BLaER1 (cell line): Measurements from ENCODE around the gene LENG9.
A peak's percentile ranks its signal among the peaks of the same experiment; 100 is the strongest.

ENCODE experiments used
- H3K27ac ChIP-seq: shearing (Covaris generic); formaldehyde crosslinking; 2 replicates; pipeline ENCODE4 v1.8.1; 2022
- H3K27me3 ChIP-seq: shearing (Covaris generic); formaldehyde crosslinking; 2 replicates; pipeline ENCODE4 v1.8.1; 2022
- H3K36me3 ChIP-seq: shearing (Covaris generic); formaldehyde crosslinking; 2 replicates; pipeline ENCODE4 v1.8.1; 2022
- H3K4me1 ChIP-seq: shearing (Covaris generic); formaldehyde crosslinking; 2 replicates; pipeline ENCODE4 v1.8.1; 2022
- H3K4me2 ChIP-seq: shearing (Covaris generic); formaldehyde crosslinking; 2 replicates; pipeline ENCODE4 v1.8.1; 2022
- H3K4me3 ChIP-seq: shearing (Covaris generic); formaldehyde crosslinking; 2 replicates; pipeline ENCODE4 v1.8.1; 2022
- H3K9ac ChIP-seq: shearing (Covaris generic); formaldehyde crosslinking; 2 replicates; pipeline ENCODE4 v1.8.1; 2022
- H3K9me3 ChIP-seq: shearing (Covaris generic); formaldehyde crosslinking; 2 replicates; pipeline ENCODE4 v1.8.1; 2022
- H4K20me1 ChIP-seq: shearing (Covaris generic); formaldehyde crosslinking; 2 replicates; pipeline ENCODE4 v1.8.1; 2022
- Cebpa-rat ChIP-seq: shearing (Covaris generic); IDR thresholded peaks from 2 replicates; pipeline ENCODE4 v1.8.1; 2022

Gene LENG9

GRCh38 chr19:54430306-54431254 is 33.0 kb downstream of the LENG9 start:
- H4K20me1 ChIP-seq, result peaks cover 12% of the 10 kb centered on the region
- H3K4me3 ChIP-seq, result peak overlapping the region; percentile 64
- peak overlapping the region; percentile 89 for H3K4me2 ChIP-seq

GRCh38 chr19:54429545-54430227 is 33.9 kb downstream of the LENG9 start:
- TF ChIP-seq Cebpa-rat, result no peak
- peaks cover 12% of the 10 kb centered on the region for H4K20me1 ChIP-seq
- H3K9ac ChIP-seq, result 0 out of 2 replicates have a peak overlapping the region, but pooled peaks have one; percentile 63
- peaks cover 17% of the 10 kb centered on the region for H3K36me3 ChIP-seq
- peak overlapping the region; percentile 64; the same call in 1 of the 2 replicates for H3K4me3 ChIP-seq
- 0 out of 2 replicates have a peak overlapping the region, but pooled peaks have one; percentile 13 for H3K27ac ChIP-seq
- peak overlapping the region; percentile 89 for H3K4me2 ChIP-seq
- H3K4me1 ChIP-seq, result peaks cover 57% of the 10 kb centered on the region
- no peaks in the 10 kb centered on the region for H3K27me3 ChIP-seq
- no peaks in the 10 kb centered on the region for H3K9me3 ChIP-seq

More at GRCh38 chr19:54430306-54431254, 33.0 kb downstream of the LENG9 start:
- no peaks in the 10 kb centered on the region for H3K27me3 ChIP-seq
- H3K27ac ChIP-seq, result 0 out of 2 replicates have a peak overlapping the region, but pooled peaks have one; percentile 35
- H3K4me1 ChIP-seq, result peaks cover 63% of the 10 kb centered on the region
- peaks cover 25% of the 10 kb centered on the region for H3K36me3 ChIP-seq
- peak overlapping the region; percentile 63 for H3K9ac ChIP-seq
- H3K9me3 ChIP-seq, result no peaks in the 10 kb centered on the region
- no peak for TF ChIP-seq Cebpa-rat

DNA sequence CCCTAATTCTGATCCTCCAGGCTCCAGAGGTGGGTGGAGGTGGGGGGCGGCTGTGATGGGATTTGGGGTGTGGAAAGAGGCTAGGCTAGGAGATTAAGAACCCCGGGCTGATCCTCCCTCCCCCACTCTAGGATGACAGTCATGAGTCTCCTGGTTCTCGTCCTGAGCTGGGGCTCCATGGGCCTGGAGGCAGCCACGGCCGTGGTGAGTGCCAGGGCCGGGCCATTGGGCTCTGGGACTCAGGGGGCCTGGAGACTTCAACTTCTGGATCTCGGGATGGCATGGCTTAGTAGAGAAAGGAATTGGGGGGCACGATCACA is 34.4 kb downstream of the LENG9 start:
- no peaks in the 10 kb centered on the region for H3K9me3 ChIP-seq
- H3K4me1 ChIP-seq, result peaks cover 52% of the 10 kb centered on the region
- H3K4me3 ChIP-seq, result no peak overlapping the region
- H4K20me1 ChIP-seq, result peaks cover 12% of the 10 kb centered on the region
- peaks cover 17% of the 10 kb centered on the region for H3K36me3 ChIP-seq
- H3K27ac ChIP-seq, result no peak overlapping the region
- 0 out of 2 replicates have a peak overlapping the region, but pooled peaks have one; percentile 89 for H3K4me2 ChIP-seq
- H3K9ac ChIP-seq, result no peak overlapping the region
- H3K27me3 ChIP-seq, result no peaks in the 10 kb centered on the region
- no peak for TF ChIP-seq Cebpa-rat

- Histone ChIP-seq H3K4me1 (peaks cover 50% of the 10 kb centered on the region), H3K36me3 (peaks cover 16% of the 10 kb centered on the region; the same call in 1 of the 2 replicates), H3K9ac (no peak overlapping the region), H3K27ac (no peak overlapping the region), H3K4me2 (peak overlapping the region; percentile 60; the same call in 1 of the 2 replicates), H3K27me3 (no peaks in the 10 kb centered on the region), H4K20me1 (peaks cover 12% of the 10 kb centered on the region), H3K9me3 (no peaks in the 10 kb centered on the region), H3K4me3 (no peak overlapping the region)
- no peak for TF ChIP-seq Cebpa-rat
Observed at GRCh38 chr19:54428323-54429175, 35.0 kb downstream of the LENG9 start.

DNA sequence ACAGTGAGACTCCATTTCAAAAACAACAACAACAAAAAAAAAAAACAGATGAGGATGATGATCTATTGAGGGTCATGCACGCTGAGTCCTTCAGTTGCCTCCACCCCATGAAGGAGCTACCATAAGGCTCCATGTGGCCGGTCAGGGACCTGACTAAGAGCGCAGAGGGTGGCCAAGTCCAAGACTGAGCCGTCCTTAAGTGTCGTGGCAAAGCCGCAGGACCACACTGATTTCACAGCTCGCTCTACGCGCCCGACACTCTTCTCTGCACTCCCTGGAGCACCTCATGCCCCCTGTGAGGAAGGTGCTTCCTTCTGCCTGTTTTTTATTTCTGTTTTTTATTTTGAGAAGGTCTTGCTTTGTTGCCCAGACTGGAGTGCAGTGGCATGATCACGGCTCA is 36.0 kb downstream of the LENG9 start:
- Histone ChIP-seq H3K27ac (no peak overlapping the region), H4K20me1 (peaks cover 12% of the 10 kb centered on the region), H3K36me3 (peaks cover 13% of the 10 kb centered on the region; the same call in 1 of the 2 replicates), H3K4me3 (no peak overlapping the region), H3K9me3 (no peaks in the 10 kb centered on the region), H3K27me3 (no peaks in the 10 kb centered on the region), H3K4me2 (peak overlapping the region; percentile 60), H3K4me1 (peaks cover 50% of the 10 kb centered on the region), H3K9ac (no peak overlapping the region)
- no peak for TF ChIP-seq Cebpa-rat

- H3K4me2 ChIP-seq, result peak overlapping the region; percentile 76
- peaks cover under 1% of the 10 kb centered on the region for H4K20me1 ChIP-seq
- no peaks in the 10 kb centered on the region for H3K27me3 ChIP-seq
- no peak for TF ChIP-seq Cebpa-rat
- no peak overlapping the region for H3K4me3 ChIP-seq
- peaks cover 12% of the 10 kb centered on the region; the same call in 1 of the 2 replicates for H3K36me3 ChIP-seq
- peak overlapping the region; percentile 78 for H3K27ac ChIP-seq
- peaks cover 53% of the 10 kb centered on the region for H3K4me1 ChIP-seq
- peak overlapping the region; percentile 57 for H3K9ac ChIP-seq
- H3K9me3 ChIP-seq, result no peaks in the 10 kb centered on the region
Observed at GRCh38 chr19:54426291-54426931, 37.2 kb downstream of the LENG9 start.

DNA sequence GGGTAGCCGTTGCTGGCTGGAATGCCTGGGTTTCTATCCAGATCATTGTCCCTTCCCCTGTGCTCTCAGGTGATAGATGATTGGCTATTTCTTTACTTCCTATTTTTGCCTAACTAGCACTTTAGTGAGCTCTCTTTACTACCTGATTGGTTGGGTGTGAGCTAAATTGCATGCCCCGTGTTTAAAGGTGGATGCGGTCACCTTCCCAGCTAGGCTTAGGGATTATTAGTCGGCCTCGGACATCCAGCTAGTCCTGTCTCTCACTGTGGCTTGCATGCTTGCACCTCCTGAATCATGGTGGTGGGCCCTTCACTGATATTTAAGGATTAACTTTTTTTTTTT is 38.2 kb downstream of the LENG9 start:
- H3K27me3 ChIP-seq, result no peaks in the 10 kb centered on the region
- H3K4me1 ChIP-seq, result peaks cover 53% of the 10 kb centered on the region
- H3K4me2 ChIP-seq, result no peak overlapping the region
- H3K4me3 ChIP-seq, result no peak overlapping the region
- H3K36me3 ChIP-seq, result peaks cover 12% of the 10 kb centered on the region; the same call in 1 of the 2 replicates
- no peaks in the 10 kb centered on the region; the same call in 1 of the 2 replicates for H4K20me1 ChIP-seq
- H3K9ac ChIP-seq, result no peak overlapping the region
- no peak for TF ChIP-seq Cebpa-rat
- no peaks in the 10 kb centered on the region for H3K9me3 ChIP-seq
- H3K27ac ChIP-seq, result no peak overlapping the region

GRCh38 chr19:54424660-54425381 is 38.8 kb downstream of the LENG9 start:
- Histone ChIP-seq H3K27ac (no peak overlapping the region), H3K4me2 (no peak overlapping the region), H3K9me3 (no peaks in the 10 kb centered on the region), H3K4me1 (peaks cover 53% of the 10 kb centered on the region), H4K20me1 (no peaks in the 10 kb centered on the region; the same call in 1 of the 2 replicates), H3K36me3 (peaks cover 12% of the 10 kb centered on the region; the same call in 1 of the 2 replicates), H3K27me3 (no peaks in the 10 kb centered on the region), H3K9ac (no peak overlapping the region), H3K4me3 (no peak overlapping the region)
- TF ChIP-seq Cebpa-rat, result no peak
